Mesothelial cell of epicardium (in vitro differentiated cells): ENCODE data around the gene NKX2-3. TPM values are rescaled to one million over a fixed set of nuclear protein-coding genes. Genes with fewer than 3 reads are reported as not detected.

Experiments
- DNase-seq, 2 experiments: peaks; one replicate each; pipeline ENCODE4 v3.0.0; 2021; ENCODE audit warnings: low spot score in 2 of 2; ENCODE audit not compliant: unreplicated experiment in 2 of 2
- H3K27ac Mint-ChIP-seq: 2 replicates; pipeline ENCODE4 v1.8.0; 2021; ENCODE audit warnings: mixed read lengths
- H3K27me3 Mint-ChIP-seq: 2 replicates; pipeline ENCODE4 v1.8.0; 2021; ENCODE audit warnings: low read depth, mixed read lengths
- H3K36me3 Mint-ChIP-seq: 2 replicates; pipeline ENCODE4 v1.8.0; 2021; ENCODE audit warnings: mixed read lengths
- H3K4me1 Mint-ChIP-seq: 2 replicates; pipeline ENCODE4 v1.8.0; 2021; ENCODE audit warnings: mixed read lengths
- H3K4me3 Mint-ChIP-seq: 2 replicates; pipeline ENCODE4 v1.8.0; 2021; ENCODE audit warnings: mild to moderate bottlenecking, moderate library complexity, mixed read lengths
- H3K9me3 Mint-ChIP-seq: 2 replicates; pipeline ENCODE4 v1.8.0; 2021; ENCODE audit warnings: mixed read lengths
- total RNA-seq: library from RNA; stranded (reverse); gene quantifications from 3 replicates; pipeline ENCODE4 v1.2.1, GENCODE V29; 2021
- TF ChIP-seq, protein P1 (sequence below): fragments of 200-600 bp; sonication (generic); IDR thresholded peaks from one replicate; pipeline ENCODE4 v1.5.0; 2021; ENCODE audit warnings: antibody characterized with exemption; ENCODE audit not compliant: unreplicated experiment

Gene NKX2-3
- total RNA-seq, 1 donor from 2014 or later, result not detected

DNA sequence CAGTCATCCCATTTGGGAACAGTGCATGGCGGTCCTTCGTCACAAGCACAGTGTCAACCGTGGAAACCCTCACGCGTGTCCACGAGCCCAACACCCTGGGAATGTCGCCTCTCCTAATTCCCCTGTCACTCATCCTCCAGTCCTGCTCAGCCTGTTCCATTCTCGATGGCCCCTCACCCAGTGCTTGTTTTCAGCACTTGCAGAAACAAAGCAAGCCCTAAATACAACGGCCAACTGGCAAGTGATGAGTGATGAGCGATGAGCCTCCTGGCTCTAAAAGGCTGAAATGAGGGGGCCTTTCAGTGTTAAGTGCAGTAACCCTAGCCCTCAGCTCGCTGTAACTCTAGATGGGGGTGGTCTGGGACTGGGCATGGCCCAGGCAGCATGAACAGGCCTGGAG is 22.6 kb downstream of the NKX2-3 start:
- DNase-seq, result no peak
- TF ChIP-seq, protein P1, sequence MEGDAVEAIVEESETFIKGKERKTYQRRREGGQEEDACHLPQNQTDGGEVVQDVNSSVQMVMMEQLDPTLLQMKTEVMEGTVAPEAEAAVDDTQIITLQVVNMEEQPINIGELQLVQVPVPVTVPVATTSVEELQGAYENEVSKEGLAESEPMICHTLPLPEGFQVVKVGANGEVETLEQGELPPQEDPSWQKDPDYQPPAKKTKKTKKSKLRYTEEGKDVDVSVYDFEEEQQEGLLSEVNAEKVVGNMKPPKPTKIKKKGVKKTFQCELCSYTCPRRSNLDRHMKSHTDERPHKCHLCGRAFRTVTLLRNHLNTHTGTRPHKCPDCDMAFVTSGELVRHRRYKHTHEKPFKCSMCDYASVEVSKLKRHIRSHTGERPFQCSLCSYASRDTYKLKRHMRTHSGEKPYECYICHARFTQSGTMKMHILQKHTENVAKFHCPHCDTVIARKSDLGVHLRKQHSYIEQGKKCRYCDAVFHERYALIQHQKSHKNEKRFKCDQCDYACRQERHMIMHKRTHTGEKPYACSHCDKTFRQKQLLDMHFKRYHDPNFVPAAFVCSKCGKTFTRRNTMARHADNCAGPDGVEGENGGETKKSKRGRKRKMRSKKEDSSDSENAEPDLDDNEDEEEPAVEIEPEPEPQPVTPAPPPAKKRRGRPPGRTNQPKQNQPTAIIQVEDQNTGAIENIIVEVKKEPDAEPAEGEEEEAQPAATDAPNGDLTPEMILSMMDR, result no peak

DNA sequence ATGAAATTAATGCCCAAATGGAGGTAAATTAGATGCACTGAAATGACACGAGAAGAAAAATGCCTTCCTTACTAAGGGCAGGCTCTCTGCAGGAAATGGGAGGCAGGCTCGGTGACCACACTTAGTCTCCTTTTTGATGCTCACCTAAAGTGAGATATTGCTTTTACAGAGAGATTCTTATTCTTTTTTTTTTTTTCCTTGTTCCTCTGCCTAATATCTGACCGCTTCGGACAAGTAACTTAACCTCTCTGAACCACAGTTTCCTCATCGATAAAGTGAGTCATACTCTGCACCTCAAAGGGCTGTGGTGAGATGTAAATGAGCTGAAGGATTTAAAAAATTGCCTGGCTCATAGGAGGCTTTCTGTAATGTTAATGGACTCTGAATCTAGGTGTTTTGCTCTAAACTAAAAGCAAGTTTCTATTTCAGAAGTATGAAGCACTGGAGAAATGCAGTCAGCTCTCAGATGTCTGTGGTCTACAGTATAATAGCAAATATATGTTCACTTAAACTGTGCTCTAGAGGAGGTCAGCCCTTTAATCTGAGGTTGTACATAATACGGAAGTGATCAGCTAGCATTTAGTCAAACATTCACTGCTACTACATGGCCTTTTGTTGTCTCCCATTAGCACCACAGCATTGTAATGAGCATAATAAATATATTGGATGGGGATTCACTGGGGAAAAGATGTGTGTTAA is 23.2 kb downstream of the NKX2-3 start:
- Mint-ChIP-seq H3K27ac (no peak overlapping the region), H3K9me3 (no peaks in the 10 kb centered on the region), H3K4me3 (no peak overlapping the region), H3K4me1 (no peaks in the 10 kb centered on the region), H3K27me3 (peaks cover 79% of the 10 kb centered on the region), H3K36me3 (no peaks in the 10 kb centered on the region)
- DNase-seq, result no peak
- TF ChIP-seq, protein P1, result no peak

More for the DNA sequence above, 22.6 kb downstream of the NKX2-3 start:
- Mint-ChIP-seq H3K27ac (no peak overlapping the region), H3K9me3 (no peaks in the 10 kb centered on the region), H3K4me1 (no peaks in the 10 kb centered on the region), H3K4me3 (no peak overlapping the region), H3K27me3 (peaks cover 78% of the 10 kb centered on the region), H3K36me3 (no peaks in the 10 kb centered on the region)

DNA sequence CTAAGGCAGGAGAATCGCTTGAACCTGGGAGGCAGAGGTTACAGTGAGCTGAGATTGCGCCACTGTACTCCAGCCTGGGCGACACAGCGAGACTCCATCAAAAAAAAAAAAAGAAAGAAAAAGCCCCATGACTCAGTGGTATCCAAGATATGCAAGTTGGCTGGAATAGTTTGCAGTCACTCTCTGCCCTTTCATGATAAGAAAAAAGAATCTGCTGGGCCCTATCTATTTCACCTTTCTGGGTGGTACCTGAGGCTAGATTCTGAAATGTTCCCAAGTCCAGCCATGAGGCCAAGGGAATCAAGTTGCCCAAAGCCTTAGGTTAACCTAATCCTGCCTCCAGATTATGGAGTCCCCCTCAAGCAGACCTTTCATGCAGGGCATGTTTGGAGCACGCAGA is 24.3 kb downstream of the NKX2-3 start:
- Mint-ChIP-seq H3K27me3 (peaks cover 72% of the 10 kb centered on the region), H3K4me1 (no peaks in the 10 kb centered on the region), H3K36me3 (no peaks in the 10 kb centered on the region), H3K4me3 (no peak overlapping the region), H3K27ac (no peak overlapping the region), H3K9me3 (no peaks in the 10 kb centered on the region)
- DNase-seq, result no peak
- TF ChIP-seq, protein P1, result no peak

GRCh38 chr10:99558708-99559107 is 26.0 kb downstream of the NKX2-3 start:
- Mint-ChIP-seq H3K9me3 (no peaks in the 10 kb centered on the region), H3K27ac (no peak overlapping the region), H3K4me1 (no peaks in the 10 kb centered on the region), H3K36me3 (no peaks in the 10 kb centered on the region), H3K4me3 (no peak overlapping the region), H3K27me3 (peaks cover 72% of the 10 kb centered on the region)
- TF ChIP-seq, protein P1, result no peak
- no peak for DNase-seq

DNA sequence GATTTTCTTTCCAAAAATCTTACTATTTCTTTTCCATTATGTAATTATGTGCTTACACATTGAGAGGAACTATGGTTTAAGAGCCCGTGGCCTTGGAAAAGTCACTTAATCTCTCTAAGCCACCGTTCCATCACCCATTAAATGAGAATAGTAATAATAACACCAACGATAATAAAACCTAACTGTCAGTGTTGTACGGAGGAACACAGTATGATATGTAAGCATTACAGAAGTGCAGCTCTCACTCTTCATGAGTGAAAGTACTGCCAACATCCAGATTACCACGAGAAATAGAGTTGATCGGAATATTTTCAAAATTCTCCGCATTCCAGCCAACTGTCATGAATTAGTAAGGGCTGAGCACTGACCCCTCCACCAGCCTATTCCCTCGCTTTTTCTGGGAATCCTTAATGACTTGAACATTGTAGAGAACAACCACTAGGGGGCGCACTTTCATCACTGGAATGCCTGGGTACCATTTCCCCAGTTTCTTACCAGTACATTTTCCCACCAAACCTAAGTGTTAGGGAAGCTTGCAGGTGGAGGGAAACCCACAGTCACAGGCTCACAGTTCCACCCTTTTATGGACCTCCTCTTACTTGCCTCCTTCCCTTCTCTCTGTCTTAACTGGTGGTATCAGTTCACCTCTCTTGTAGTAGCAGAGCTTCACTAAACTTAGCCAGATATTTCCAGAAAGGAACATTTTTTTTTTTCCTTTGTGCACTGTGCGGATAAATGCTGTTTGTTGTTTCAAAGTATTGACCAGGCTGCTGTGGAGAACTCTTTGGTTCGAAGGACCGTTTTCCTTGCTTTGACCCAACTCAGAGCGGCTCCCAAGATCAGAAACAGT is 27.8 kb downstream of the NKX2-3 start:
- DNase-seq, result peak in 1 of 2 experiments; percentile 55
- TF ChIP-seq, protein P1, result peak; percentile 89
- no peaks in the 10 kb centered on the region for H3K9me3 Mint-ChIP-seq
- H3K4me1 Mint-ChIP-seq, result no peaks in the 10 kb centered on the region
- H3K27ac Mint-ChIP-seq, result no peak overlapping the region
- peaks cover 57% of the 10 kb centered on the region for H3K27me3 Mint-ChIP-seq
- no peak overlapping the region for H3K4me3 Mint-ChIP-seq
- H3K36me3 Mint-ChIP-seq, result no peaks in the 10 kb centered on the region
